Sigmoid colon (tissue), 4 donors: ENCODE data around the gene CSTPP1.

Experiments used
- POLR2A ChIP-seq, 2 donors: fragments of 450-650 bp; IDR thresholded peaks; one replicate each; pipeline ENCODE4 v1.6.1; 2016; ENCODE audit warnings: antibody characterized with exemption in 2 of 2, mild to moderate bottlenecking in 2 of 2, moderate library complexity in 2 of 2
- POLR2AphosphoS5 ChIP-seq, 4 donors: sonication (generic); formaldehyde crosslinking; IDR thresholded peaks; one replicate each; pipeline ENCODE4 v1.6.1; 2017; ENCODE audit warnings: antibody characterized with exemption in 4 of 4
- TF ChIP-seq, protein P1 (sequence below), 4 experiments: fragments of 450-650 bp in 3 of 4; fragments of 200-600 bp in 1 of 4; IDR thresholded peaks; one replicate each; pipeline ENCODE4 v1.5.1; 2016 to 2019; ENCODE audit warnings: antibody characterized with exemption in 4 of 4, mild to moderate bottlenecking in 3 of 4, moderate library complexity in 2 of 4

DNA sequence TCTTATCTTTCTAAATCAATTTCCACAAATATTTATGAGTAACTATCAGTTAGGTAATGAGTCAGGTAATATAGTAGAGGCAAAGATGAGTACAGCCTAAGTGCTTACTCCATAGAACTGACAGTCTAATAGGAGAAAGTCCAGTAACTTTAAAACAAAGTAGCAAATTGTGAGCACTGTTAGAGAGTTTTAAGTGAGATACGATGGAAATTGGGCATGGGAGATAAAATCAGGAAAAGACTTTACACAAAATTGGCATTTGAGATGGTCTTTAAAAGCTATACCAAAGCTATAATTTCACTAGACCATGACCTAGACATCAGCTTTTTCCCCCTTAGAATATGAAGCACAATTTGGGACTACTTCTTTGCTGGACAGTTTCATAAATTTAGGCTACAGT, 113.7 kb downstream of the CSTPP1 start:
- TF ChIP-seq, protein P1, sequence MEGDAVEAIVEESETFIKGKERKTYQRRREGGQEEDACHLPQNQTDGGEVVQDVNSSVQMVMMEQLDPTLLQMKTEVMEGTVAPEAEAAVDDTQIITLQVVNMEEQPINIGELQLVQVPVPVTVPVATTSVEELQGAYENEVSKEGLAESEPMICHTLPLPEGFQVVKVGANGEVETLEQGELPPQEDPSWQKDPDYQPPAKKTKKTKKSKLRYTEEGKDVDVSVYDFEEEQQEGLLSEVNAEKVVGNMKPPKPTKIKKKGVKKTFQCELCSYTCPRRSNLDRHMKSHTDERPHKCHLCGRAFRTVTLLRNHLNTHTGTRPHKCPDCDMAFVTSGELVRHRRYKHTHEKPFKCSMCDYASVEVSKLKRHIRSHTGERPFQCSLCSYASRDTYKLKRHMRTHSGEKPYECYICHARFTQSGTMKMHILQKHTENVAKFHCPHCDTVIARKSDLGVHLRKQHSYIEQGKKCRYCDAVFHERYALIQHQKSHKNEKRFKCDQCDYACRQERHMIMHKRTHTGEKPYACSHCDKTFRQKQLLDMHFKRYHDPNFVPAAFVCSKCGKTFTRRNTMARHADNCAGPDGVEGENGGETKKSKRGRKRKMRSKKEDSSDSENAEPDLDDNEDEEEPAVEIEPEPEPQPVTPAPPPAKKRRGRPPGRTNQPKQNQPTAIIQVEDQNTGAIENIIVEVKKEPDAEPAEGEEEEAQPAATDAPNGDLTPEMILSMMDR (IDR thresholded peaks at IDR 0.05) = no peak
- no peak for TF ChIP-seq POLR2AphosphoS5 (IDR thresholded peaks at IDR 0.05)
- TF ChIP-seq POLR2A (IDR thresholded peaks at IDR 0.05) = no peak
